ENCODE measurements around the gene XXYLT1.

DNA sequence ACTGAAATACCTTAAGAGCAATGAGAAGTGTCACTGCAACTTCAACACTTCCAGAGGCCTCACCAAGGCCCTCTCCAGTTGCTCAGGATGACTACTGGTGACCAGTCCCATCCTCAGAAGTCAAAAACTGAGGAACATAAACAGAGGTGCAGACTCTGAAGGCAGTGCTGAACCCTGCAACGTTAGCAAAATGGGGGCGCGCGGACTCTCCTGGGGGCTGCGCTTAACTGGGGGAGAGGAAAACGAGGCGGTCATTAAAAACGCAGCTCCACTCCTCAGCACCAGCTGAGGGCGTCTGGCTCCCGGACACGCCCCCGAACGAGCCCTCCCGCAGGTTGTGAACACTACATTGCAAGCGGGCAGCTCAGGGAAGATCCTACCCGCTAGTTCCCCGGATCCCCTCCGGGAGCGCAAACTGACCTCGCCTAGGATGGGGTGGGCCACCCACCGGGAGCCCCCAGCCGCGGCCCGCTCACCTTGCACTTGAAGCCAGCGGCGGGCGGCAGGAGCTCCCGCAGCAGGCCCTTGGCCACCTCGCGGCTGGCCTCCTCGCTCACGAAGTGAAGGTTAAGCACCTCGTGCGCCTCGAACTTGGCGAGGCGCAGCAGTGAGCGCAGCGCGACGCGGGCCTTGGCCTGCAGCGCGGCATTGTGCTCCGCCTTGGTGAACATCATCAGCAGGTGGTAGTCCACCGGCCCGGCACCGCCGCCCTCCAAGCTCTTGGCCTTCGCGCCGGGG lies 711 bp downstream of the XXYLT1 start:
- TF ChIP-seq YY1 (IDR thresholded peaks at IDR 0.05; ENCODE audit: insufficient read depth, insufficient read length), result no peak
- TF ChIP-seq ZNF274 (IDR thresholded peaks at IDR 0.05; ENCODE audit: low read depth, low read length), result no peak
